AML-193 (cell line): ENCODE measurements around the gene HMGCS1.
"Not testable (repeated sequence)": the region's sequence is repeated elsewhere in the genome, so short reads cannot be mapped to it uniquely, and the experiment has no call there.

Source experiments
- DNase-seq, 2 experiments: peaks; one replicate each; lab custom pipeline; 2025; lab: John Stamatoyannopoulos, UW

Gene HMGCS1

DNA sequence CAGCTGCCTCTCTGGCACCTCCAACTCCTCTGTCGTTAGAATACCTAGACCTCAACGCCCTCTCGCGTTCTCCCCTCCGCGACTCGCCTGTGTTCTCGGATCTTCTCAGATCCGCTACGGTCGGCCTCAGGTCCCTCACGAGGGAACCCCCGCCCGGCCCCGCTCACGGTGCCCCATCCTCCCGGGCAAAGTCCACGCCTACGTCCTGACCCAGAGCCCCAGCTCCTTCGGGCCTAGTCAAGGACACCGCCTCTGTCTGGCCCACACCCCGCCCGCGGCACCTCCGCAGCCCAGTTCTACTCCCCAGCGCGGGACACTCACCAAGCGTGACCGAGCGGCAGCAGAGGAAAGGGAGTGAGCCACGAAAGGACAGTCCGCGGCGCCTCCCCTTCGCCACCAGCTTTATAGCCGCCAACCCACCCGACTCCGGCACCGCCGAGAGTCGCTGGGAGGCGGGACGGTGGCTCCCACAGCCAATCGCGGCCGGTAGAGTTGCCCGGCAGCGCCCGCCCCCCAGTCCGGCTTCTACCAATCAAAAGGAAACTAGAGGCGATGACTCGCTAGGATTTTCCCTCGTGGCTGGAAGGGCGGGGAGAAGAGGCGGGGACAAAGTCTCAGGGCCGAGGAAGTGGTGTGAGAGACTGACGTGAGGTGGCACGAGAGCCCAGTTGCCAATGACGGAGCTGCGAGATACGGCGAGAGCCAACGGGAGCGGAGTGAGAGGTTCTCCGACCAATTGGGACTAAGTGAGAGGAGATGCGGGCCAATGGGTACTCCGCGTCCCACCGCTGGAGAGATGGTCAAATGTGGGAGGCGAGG, at the start of gene HMGCS1:
HMGCS1 (minus strand) TSS at position 378 of the 819 bp plus-strand sequence. CDS start 14,447 bp downstream, outside the sequence.
- peak; percentile 95 to 98 for DNase-seq

GRCh38 chr5:43358726-43359125, 45.5 kb upstream of the HMGCS1 start:
- DNase-seq: no peak

- DNase-seq: no peak
Measured at GRCh38 chr5:43358301-43358700, 45.1 kb upstream of the HMGCS1 start.

DNA sequence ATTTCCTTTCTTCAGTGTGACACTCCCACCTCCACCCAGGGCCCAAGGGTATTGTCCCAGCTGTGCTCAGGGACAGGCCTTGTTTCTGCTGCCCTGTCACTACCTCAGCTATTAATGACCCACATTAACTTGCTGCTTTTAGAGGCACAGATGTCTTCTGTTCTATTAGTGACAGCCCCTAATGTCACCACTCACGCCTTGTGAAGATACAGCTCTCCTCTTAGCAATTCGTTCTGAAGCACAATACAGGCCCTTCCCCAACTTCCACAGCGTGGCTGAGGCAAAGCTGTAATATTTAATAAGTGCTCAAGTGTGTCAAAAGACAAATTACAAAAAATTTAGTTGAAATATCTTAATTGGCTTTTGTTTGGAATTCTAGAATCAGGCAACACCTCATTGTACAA, 44.7 kb upstream of the HMGCS1 start:
- DNase-seq: no peak

GRCh38 chr5:43357067-43357466, 43.9 kb upstream of the HMGCS1 start:
- no peak for DNase-seq

DNA sequence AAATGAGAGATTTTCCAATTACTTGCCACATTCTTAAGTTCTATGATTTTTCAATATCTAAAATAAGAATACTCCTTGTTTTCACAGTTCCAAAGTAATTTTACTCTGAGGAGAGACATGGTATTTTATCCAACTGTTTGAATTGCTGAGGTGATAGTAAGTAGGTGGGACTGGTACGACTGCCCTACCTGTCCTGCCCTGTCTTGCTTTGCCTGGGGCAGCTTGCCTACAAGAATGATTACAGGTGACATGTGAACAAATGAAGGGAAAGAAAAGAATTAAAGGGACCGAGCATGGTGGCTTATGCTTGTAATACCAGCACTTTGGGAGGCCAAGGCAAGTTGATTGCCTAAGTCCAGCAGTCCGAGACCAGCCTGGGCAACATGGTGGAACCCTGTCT, 41.6 kb upstream of the HMGCS1 start:
- DNase-seq: no peak

DNA sequence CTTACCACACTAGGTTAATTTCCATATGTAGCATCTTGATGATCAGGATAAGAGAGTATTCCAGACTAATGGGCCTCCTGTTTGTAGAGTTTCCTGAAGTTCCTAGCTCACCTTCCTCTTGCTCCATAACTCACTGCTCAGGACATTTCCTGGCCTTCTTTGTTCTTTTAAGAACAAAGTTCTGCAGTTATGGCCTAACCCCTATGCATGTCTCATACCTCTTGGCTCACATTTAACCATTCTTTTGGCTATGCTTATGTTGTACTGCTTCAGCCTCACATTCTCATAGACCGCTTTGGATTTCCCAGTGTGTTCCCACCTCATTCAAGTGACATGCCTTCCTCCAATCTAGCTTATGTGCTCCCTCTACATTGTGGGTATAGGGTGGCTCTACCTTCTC, 40.5 kb upstream of the HMGCS1 start:
- DNase-seq: no peak

- DNase-seq: no peak
Measured at GRCh38 chr5:43352915-43353314, 39.7 kb upstream of the HMGCS1 start.

DNA sequence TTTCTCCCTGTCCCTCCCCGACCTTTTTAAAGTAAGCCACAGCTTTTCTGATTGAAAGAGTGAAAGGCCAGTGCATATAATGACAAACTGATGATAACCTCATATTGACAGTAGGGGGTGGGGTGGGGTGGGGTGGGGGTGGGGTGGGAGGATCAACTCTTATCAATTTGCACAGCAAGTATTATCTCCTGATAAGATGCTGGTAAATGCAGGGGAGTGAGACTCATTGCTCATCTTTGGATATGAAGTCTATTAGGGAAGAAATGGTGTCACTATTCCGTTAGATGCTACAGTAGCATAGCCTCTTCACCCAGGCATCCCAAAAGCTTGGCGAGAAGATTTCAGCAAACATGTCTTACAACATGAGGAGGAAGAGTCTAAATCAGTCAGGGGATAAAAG, 38.9 kb upstream of the HMGCS1 start:
- no peak for DNase-seq

- no peak for DNase-seq
Measured at GRCh38 chr5:43348861-43349363, 35.7 kb upstream of the HMGCS1 start.

GRCh38 chr5:43348207-43348606, 35.0 kb upstream of the HMGCS1 start:
- no peak for DNase-seq

- peak; percentile 74 to 82 for DNase-seq
Measured at GRCh38 chr5:43338862-43339261, 25.6 kb upstream of the HMGCS1 start.

GRCh38 chr5:43336159-43336558, 22.9 kb upstream of the HMGCS1 start:
- no peak for DNase-seq

GRCh38 chr5:43335681-43336080, 22.5 kb upstream of the HMGCS1 start:
- no peak for DNase-seq

GRCh38 chr5:43332401-43332800, 19.2 kb upstream of the HMGCS1 start:
- DNase-seq: no peak

DNA sequence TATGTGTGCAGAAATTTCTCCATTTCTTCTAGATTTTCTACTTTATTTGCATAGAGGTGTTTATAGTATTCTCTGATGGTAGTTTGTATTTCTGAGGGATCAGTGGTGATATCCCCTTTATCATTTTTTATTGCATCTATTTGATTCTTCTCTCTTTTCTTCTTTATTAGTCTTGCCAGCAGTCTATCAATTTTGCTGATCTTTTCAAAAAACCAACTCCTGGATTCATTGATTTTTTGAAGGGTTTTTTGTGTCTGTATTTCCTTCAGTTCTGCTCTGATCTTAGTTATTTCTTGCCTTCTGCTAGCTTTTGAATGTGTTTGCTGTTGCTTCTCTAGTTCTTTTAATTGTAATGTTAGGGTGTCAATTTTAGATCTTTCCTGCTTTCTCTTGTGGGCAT, 12.4 kb upstream of the HMGCS1 start:
- not testable (repeated sequence) for DNase-seq

GRCh38 chr5:43323488-43323887, 10.3 kb upstream of the HMGCS1 start:
- DNase-seq: not testable (repeated sequence)

DNA sequence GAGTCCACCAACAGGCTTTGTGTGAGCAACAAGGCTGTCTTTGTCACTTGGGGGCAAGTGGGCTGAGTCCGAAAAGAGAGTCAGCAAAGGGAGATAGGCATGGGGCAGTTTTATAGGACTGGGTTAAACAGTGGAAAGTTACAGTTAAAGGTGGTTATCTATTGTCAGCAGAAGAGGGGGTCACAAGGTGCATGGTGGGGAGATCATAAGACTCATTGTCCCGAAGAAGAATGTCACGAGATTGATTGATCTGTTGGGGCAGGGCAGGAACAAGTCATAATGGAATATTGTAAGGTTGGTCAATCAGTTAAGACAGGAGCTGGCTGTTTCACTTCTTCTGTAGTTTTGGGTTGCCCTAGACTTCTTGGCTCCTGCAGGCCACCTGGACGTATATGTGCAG, 7.6 kb upstream of the HMGCS1 start:
- no peak for DNase-seq

DNA sequence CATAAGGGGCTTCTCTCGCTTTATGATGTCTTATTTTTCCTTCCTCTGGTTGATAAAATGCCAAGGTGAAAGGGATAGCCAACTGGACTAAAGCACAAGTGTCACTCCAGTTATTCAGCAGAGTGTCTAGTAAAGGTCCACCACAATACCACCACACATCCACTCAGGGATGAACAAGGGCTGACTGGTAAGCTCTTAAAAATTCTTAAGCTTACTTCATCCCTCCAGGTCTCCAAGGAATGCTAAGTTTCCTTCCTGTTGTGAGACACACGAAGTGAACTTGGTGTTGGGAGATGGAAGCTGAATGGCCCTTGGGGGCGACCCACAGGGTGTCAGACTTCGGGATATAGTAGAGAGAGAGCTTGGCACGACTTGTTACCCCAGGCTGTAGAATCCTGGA, 3.2 kb upstream of the HMGCS1 start:
- no peak for DNase-seq

- DNase-seq: no peak
Measured at GRCh38 chr5:43315682-43316081, 2.5 kb upstream of the HMGCS1 start.

GRCh38 chr5:43315263-43315662, 2.1 kb upstream of the HMGCS1 start:
- no peak for DNase-seq

DNA sequence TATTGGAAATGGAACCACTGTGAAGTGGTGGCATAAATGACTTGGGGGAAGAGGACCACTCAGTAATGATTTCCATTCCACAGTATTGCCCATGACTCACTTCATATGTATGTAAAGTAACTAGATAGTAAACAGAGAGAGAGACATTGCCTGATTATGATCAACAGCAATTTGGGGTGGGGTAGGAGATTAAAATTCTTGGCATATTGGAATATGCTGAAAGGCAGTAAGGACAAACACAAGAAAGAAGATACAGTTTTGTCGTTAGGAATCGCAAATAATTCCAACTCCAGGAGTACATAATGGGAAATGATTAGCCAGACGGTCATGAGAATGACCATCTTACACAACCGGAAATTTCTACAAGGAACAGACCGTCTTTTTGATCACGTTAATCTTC, 1.5 kb upstream of the HMGCS1 start:
- no peak for DNase-seq

DNA sequence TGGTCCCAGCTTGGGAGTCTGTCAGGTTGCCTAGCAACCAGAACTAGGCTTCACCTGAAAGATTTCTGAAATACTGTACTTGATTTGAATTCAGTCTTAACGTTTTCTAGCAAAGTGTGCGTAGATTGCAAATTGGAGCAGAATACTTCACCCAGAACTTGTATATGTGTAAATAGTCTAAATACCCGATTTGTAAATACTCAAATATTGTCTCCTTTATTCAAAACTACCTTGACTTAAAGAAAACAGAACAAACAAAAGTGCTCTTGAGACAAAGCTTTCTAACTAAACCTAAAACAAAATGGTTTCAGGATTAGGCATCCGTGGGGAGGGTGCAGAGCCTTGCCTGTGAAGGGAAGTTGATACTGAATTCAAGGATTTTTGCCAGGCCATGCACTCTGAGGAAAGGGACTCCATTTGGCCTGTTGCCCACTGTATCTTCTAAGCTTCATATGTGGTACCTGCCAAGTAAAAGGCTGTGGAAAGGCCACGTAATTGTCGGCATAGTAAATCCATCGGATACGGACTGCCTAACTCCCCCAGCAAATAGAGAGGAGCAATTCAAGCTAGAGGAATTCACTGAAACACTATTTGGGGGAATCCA, 744 bp upstream of the HMGCS1 start:
- no peak for DNase-seq

GRCh38 chr5:43312699-43313034, 545 bp downstream of the HMGCS1 start:
- DNase-seq: peak; percentile 46 to 74
